Ovary (tissue), 9 donors: Measurements from ENCODE around the gene PABPC4L. TPM values are rescaled to one million over a fixed set of nuclear protein-coding genes. Genes with fewer than 3 reads are reported as not detected.
A peak's percentile ranks its signal among the peaks of the same experiment; 100 is the strongest.
"Not testable (repeated sequence)": the region's sequence is repeated elsewhere in the genome, so short reads cannot be mapped to it uniquely, and the experiment has no call there.

ENCODE experiments used
- DNase-seq, 5 donors: peaks; one replicate each; pipeline ENCODE4 v3.0.0-alpha.2; 2019 to 2020
- H3K27ac ChIP-seq, 2 donors: fragments of 200-600 bp; one replicate each; pipeline versions ENCODE4 v1.5.1 to v1.8.0; 2019 to 2022
- H3K27me3 ChIP-seq: fragments of 200-600 bp; one replicate; pipeline ENCODE4 v1.8.0; 2022
- H3K36me3 ChIP-seq: fragments of 200-600 bp; sonication (generic); one replicate; pipeline ENCODE4 v1.5.1; 2019
- H3K4me1 ChIP-seq: one replicate; pipeline ENCODE4 v1.8.1; 2013; ENCODE audit warnings: mild to moderate bottlenecking, moderate library complexity; ENCODE audit not compliant: insufficient read depth
- H3K4me3 ChIP-seq: fragments of 200-600 bp; sonication (generic); one replicate; pipeline ENCODE4 v1.5.1; 2017
- H3K9me3 ChIP-seq, 2 donors: fragments of 200-600 bp in 1 of 2; sonication (generic) in 1 of 2; one replicate each; pipeline versions ENCODE4 v1.5.1 to v1.8.1; 2013 to 2019; ENCODE audit warnings: mild to moderate bottlenecking in 1 of 2, moderate library complexity in 1 of 2
- CTCF ChIP-seq, 3 donors: fragments of 450-650 bp in 2 of 3; fragments of 200-600 bp in 1 of 3; IDR thresholded peaks; one replicate each; pipeline versions ENCODE4 v1.5.1 to v1.8.0; 2016 to 2022; ENCODE audit warnings: antibody characterized with exemption in 3 of 3, mild to moderate bottlenecking in 1 of 3
- EP300 ChIP-seq: sonication (generic); formaldehyde crosslinking; IDR thresholded peaks from one replicate; pipeline ENCODE4 v1.6.1; 2017; ENCODE audit warnings: antibody characterized with exemption
- POLR2A ChIP-seq: fragments of 450-650 bp; IDR thresholded peaks from one replicate; pipeline ENCODE4 v1.6.1; 2017; ENCODE audit warnings: antibody characterized with exemption, mild to moderate bottlenecking, moderate library complexity
- WGBS, 3 donors: extraction: QIAGEN DNeasy Blood & Tissue Kit in 1 of 3; methylation state at CpG; one replicate each; pipeline versions ENCODE4 v1.1.5 to v1.1.7; 2013 to 2017; 5-methylcytosine and 5-hydroxymethylcytosine counted together
- intact Hi-C, 4 donors: fragments of 100-400 bp; cut with DNase I; formaldehyde crosslinking; loops; one replicate each; pipeline versions ENCODE4 v1.11.0 to v1.15.1; 2022 to 2023
- polyA plus RNA-seq, 2 donors: library from polyadenylated mRNA; stranded (reverse); fragments of 200-250 nt in 1 of 2; fragments of 350-450 nt in 1 of 2; fragmentation: Illumina TruSeq in 1 of 2; extraction: RNeasy Lipid Tissue Mini Kit (QIAGEN cat#74804) in 1 of 2; gene quantifications; one replicate each; pipeline ENCODE4 v1.2.3, GENCODE V29; 2013 to 2014
- total RNA-seq, 7 donors: library from RNA; depleted of rRNA in 2 of 7; stranded (reverse); fragments of >200 nt in 2 of 7; fragmentation: NEBNext Ultra II Directional in 3 of 7; extraction: Animal tissue kit (Norgen Biotek cat#: 25700) in 3 of 7; gene quantifications; one replicate each; pipeline versions ENCODE4 v1.1.0 to v1.2.4, GENCODE V29; 2016 to 2023
- donor health status: DM: no; HTN: no; CAD: no; lungs with moderate emphysema.
- donor health status: DM: no; HTN: no; CAD: no.
- donor health status: Bipolar disorder and iron deficiency.
- donor health status: DM: yes; HTN: yes; CAD: no.
- donor health status: DM: no; HTN: no; CAD: no.
- donor health status: DM: yes; HTN: yes; CAD: no.

Gene PABPC4L
- total and polyA plus RNA-seq, 9 donors, result 0.38 to 3.0 (median 1.9) TPM

DNA sequence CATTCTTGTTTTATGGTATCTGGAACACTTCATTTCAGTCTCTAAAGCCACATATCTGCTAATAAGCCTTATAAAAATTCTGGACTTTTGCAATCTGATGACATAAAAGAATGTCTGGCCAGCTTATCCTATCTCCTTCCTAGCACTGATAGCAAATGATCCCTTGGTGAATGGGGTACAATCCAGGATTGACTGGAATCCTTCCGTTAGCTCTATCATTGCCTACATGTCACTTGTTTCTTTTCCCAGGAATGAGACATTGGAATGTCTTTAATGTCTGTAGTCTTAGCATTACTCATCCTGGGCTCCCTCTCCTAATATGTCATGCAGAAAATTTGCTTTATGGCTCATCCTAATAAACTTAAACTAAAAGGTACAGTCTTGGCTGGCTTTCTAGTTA, 14.8 kb upstream of the PABPC4L start:
- no peak overlapping the region for H3K4me3 ChIP-seq
- H3K36me3 ChIP-seq, result no peaks in the 10 kb centered on the region
- TF ChIP-seq POLR2A (no peak), CTCF (IDR thresholded peaks at IDR 0.05) (no peak)
- no peaks in the 10 kb centered on the region for H3K4me1 ChIP-seq
- WGBS, 3 donors, result 61 to 89% (median 80%) methylated on average over 1 of the region's 1 CpG
- no peaks in the 10 kb centered on the region for H3K9me3 ChIP-seq
- DNase-seq, result no peak
- no peaks in the 10 kb centered on the region for H3K27me3 ChIP-seq
- H3K27ac ChIP-seq, result no peak overlapping the region
- intact Hi-C loops, result no loop called here

GRCh38 chr4:134215620-134216344, 14.2 kb upstream of the PABPC4L start:
- TF ChIP-seq CTCF (IDR thresholded peaks at IDR 0.05) (no peak), EP300 (no peak), POLR2A (no peak)
- Histone ChIP-seq H3K27me3 (no peaks in the 10 kb centered on the region), H3K4me3 (no peak overlapping the region), H3K36me3 (no peaks in the 10 kb centered on the region), H3K9me3 (no peaks in the 10 kb centered on the region), H3K4me1 (no peaks in the 10 kb centered on the region), H3K27ac (no peak overlapping the region)
- WGBS, 3 donors, result 41 to 59% (median 43%) methylated on average over 2 of the region's 2 CpGs
- DNase-seq, result no peak
- intact Hi-C loops, result no loop called here

- H3K4me3 ChIP-seq, H3K4me1 ChIP-seq, H3K27me3 ChIP-seq, H3K27ac ChIP-seq, intact Hi-C loops, DNase-seq, H3K36me3 ChIP-seq, H3K9me3 ChIP-seq: not testable (repeated sequence)
- 96% methylated on average over 9 to 11 of the region's 11 CpGs for WGBS, 3 donors
These were observed 6.4 kb upstream of the PABPC4L start for GRCh38 chr4:134207955-134208354.

GRCh38 chr4:134202166-134202956, 772 bp upstream of the PABPC4L start:
- Histone ChIP-seq H3K9me3 (no peaks in the 10 kb centered on the region), H3K27ac (no peak overlapping the region), H3K36me3 (no peaks in the 10 kb centered on the region), H3K4me3 (peak overlapping the region; percentile 60), H3K4me1 (peaks cover 8% of the 10 kb centered on the region), H3K27me3 (no peaks in the 10 kb centered on the region)
- peak in 2 of 5 donors; percentile 12 to 13 for DNase-seq
- TF ChIP-seq EP300 (no peak), POLR2A (no peak), CTCF (IDR thresholded peaks at IDR 0.05) (no peak)
- intact Hi-C loops, result no loop called here
- WGBS, 3 donors, result 22 to 31% (median 28%) methylated on average over 8 of the region's 8 CpGs

GRCh38 chr4:134200811-134201215, 776 bp downstream of the PABPC4L start:
- TF ChIP-seq EP300 (no peak), CTCF (IDR thresholded peaks at IDR 0.05) (no peak), POLR2A (no peak)
- intact Hi-C loops, result no loop called here

More at GRCh38 chr4:134200811-134201215, 776 bp downstream of the PABPC4L start:
- 66 to 69% (median 66%) methylated on average over 10 of the region's 10 CpGs for WGBS, 3 donors
- Histone ChIP-seq H3K9me3 (no peaks in the 10 kb centered on the region), H3K27me3 (no peaks in the 10 kb centered on the region), H3K4me3 (peak overlapping the region; percentile 60), H3K4me1 (peaks cover 8% of the 10 kb centered on the region), H3K36me3 (no peaks in the 10 kb centered on the region), H3K27ac (peak overlapping the region in 1 of 2 donors; percentile 76)
- peak in 2 of 5 donors; percentile 23 to 24 for DNase-seq
